ENCODE measurements around the gene ITPR1.

ITPR1 gene

DNA sequence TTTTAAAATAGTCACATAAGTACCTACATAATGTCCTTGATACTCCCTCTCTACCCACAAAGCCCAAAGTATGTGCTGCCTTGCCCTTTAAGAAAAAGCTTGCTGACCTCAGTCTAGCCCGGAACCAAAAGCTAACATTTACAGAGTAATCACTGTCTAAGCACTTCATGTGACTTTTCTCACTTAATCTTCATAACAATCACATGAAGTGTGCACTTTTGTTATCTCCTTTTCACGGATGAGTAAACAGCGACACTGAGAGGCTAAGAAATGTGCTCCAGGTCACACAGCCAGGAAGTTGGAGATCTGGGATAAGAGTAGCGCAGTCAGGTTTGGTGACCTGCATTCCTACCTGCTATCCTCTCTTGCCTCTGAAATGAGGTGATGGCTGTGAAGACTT lies 194.0 kb downstream of the ITPR1 start:
- no peak for DNase-seq (ENCODE audit: low spot score)

DNA sequence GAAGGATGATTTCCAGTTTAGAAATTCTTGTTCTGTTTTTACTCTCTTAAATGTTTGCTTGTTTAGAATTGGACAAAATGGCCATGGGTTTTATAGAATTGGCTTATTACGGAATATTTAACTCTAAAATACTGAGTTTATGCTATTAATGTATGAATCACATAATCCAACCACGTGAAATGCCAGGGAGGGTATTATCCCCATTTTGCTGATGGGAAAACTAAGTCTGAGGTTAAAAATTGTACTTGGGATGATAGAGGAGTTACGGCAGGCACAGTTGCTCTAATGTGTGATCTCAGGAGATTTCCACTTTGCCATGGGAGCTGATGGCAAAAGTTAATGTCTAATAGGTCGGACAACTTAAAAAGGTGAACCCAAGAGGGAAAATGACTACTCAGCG lies 194.4 kb downstream of the ITPR1 start:
- no peak for DNase-seq (ENCODE audit: low spot score)

DNA sequence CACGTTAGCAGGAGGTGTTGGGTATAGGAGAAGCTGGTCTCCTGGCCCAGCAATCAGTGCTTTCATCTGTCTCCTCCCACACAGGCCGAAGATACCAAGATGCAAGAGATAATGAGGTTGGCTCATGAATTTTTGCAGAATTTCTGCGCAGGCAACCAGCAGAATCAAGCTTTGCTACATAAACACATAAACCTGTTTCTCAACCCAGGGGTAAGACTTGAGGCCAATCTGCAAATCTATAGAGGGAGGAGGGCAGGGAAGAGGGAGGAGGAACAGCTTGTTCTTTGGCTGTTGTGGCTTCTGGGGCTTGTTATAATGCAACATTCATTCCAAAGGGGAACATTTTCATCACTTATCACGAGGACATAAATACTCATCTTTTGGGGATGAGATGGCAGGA lies 195.3 kb downstream of the ITPR1 start:
- no peak for DNase-seq (ENCODE audit: low spot score)

DNA sequence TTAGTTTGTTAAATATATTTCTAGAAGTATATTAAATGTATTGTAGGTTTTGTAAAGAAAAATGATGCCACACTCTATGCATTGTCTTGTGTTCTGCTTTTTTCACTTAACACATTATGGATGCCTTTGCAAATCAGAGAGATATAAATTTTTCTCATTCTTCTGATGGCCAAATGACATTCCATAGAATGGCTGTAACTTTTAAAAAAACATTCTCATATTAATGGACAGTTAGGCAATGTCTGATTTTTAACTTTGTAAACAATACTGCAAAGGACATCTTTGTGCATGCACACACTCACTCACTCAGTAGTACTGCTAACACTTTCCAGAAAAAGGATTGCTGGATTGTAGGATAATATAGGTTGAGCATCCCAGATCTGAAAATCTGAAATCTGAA lies 195.9 kb downstream of the ITPR1 start:
- DNase-seq (ENCODE audit: low spot score): no peak

DNA sequence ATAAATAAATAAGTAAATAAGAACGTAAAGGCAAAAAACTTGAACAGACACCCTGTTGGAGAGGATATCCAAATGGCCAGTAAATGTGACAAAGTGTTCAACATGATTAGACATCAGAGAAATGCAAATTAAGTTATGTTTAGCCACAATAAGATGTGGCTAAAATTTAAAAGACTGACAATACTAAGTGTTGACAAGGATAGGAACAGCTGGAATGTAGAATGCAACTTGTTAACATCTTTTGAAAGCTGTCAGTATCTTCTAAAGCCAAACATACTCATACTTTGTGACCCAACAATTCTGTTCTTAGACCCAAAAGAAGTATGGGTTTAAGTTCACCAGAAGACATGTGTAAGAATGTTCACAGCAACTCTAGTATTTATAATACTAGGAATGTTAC lies 197.1 kb downstream of the ITPR1 start:
- no peak for DNase-seq (ENCODE audit: low spot score)

DNA sequence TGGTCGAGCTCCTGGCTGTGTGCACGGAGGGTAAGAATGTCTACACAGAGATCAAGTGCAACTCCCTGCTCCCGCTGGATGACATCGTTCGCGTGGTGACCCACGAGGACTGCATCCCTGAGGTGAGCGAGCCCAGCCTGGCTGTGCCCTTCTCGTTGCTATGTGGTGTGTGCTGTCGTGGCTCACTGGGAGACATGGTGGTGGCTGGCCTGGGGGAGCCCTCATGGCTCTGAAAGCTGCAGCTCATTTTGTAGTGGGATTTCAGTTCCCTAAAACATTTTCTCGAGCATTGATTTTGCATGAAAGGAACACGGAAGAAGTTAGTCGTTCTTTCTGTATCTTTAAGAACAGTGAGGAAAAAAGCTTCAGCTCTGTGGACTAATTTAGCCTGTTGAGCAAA lies 200.5 kb downstream of the ITPR1 start:
- no peak for DNase-seq (ENCODE audit: low spot score)

DNA sequence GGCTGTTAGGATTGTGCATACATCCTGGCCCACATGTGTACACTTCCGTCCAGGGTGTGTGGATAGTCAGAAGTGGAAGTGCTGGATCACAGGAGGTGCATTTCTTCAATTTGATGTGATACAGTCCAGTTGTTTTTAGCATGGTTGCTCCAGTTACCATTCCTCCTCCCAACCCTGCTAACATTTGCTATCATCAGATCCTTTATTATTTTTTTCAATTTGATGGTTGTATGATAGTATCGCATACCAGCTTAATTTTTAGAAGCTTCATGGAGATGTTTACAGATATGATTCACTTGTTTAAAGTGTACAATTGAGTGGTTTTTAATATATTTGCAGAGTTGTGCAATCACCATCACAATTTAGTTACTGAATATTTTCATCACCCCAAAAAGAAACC lies 202.7 kb downstream of the ITPR1 start:
- DNase-seq (ENCODE audit: low spot score): no peak

DNA sequence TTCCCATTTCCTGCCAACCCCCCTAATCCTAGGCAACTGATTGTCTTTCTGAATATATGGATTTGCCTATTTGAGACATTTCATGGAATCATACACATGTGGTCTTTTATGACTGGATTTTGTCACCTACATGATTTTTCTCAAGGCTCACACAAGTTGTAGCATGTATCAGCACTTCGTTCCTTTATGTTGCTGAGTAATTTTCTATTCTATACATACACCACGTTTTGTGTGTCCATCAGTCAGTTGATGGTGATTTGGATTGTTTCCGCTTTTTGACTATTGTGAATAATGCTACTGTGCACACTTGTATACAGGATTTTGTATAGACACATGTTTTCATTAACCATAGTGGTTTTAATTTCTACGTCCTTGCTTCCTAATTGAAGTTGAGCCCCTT lies 203.1 kb downstream of the ITPR1 start:
- DNase-seq (ENCODE audit: low spot score): no peak

DNA sequence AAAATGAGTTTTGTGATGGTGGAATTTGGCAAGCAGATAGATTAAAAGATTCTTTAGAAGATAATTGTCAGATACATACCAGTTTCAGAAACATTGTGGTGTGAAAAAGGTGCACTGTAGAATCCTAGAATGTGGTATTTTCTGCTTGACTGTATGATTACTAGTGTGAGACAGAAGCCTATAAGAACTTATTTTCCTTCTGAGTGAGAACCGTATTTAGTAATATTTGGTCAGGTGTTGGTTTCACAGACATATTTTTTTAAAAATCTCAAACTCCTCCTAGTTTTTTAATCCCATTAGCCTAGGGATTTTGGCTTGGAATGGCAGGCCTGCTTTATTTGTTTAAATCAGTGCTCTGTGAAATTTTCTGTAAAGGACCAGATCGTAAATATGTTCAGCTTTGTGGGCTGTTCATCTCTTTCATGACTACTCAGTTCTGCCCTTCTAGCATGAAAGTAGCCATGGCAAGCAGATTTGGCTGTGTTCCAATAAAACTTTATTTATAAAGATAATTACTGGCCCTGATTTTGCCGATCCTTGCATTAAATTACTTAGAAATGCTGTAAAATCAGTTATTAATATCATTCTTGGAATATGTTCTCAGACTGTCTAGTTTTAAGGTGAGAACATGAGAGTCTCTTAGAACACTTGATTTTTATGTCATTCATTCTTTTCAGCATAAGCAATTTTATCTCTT lies 205.1 kb downstream of the ITPR1 start:
- no peak for DNase-seq (ENCODE audit: low spot score)

DNA sequence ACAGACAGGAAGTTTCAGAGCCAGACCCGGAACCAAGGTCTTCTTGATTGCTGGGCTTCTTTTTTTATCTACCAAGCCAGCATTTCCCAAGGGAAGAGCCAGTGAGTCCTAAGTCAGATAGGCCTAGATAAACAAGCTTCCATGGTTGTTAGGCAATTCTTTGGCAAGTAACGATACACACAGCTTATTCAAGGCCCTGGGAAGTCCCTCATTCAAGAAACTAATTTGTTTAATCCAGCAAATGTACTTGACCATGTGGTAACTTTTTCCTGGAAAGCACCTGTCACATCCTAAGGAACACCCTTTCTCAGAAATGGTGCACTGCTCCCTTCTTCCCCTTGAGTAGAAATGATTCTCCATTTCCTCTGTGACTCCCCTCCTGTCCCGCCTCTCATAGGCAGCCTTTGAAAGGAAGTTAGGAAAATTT lies 209.9 kb downstream of the ITPR1 start:
- no peak for DNase-seq (ENCODE audit: low spot score)

DNA sequence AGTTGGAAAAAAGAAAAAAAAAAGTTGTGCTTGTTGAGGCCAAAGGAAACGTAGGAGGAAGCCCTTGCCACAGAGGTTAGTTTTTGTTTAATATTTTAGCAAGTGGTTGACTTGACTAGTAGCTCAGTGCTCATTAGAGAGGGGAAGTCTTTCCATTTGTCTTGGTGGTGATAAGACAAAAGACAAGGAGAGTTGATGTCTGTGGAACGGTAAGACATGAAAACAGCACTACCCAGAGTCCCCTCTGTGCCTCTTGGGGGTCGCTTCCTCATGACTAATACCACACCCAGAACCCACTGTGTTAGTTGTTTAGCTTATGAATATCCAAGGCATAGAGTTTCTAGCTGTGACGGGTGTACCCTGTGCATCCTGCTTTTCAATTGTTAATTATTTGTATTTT lies 211.4 kb downstream of the ITPR1 start:
- no peak for DNase-seq (ENCODE audit: low spot score)

DNA sequence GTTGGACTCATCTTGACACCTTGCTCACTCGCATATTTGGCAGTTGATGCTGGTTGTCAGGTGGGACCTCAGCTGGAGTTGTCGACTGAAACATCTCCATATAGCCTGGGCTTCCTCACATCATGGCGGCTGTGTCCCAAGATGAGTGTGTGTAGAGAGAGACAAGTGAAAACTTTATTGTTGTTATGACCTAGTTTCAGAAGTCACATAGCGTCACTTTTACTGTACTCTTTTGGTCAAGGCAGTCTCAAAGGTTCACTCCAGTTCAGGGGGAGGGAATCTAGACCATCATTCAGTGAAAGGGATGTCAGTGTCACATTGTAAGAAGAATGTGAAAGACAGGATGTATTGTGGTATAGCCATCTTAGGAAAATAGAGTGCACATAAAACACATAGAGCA lies 214.2 kb downstream of the ITPR1 start:
- no peak for DNase-seq (ENCODE audit: low spot score)

DNA sequence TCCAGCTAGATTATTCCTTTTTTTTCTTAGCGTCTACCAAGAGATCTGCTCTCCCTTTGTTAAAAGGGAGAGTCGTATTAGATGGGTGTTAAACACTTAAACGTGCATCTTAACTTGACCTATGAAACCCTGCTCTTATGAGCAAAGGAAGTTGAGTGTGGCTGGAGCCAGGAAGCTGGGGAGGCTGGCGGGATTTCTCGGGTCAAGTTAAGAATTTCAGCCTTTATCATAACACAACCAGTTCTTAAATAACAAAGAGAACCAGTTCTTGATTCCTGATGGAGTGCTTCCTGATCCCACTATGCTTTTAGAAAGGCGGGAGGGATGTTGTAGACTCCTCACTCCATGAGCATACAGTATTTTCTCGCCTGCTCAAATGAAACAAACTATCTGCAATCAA lies 215.1 kb downstream of the ITPR1 start:
- no peak for DNase-seq (ENCODE audit: low spot score)

DNA sequence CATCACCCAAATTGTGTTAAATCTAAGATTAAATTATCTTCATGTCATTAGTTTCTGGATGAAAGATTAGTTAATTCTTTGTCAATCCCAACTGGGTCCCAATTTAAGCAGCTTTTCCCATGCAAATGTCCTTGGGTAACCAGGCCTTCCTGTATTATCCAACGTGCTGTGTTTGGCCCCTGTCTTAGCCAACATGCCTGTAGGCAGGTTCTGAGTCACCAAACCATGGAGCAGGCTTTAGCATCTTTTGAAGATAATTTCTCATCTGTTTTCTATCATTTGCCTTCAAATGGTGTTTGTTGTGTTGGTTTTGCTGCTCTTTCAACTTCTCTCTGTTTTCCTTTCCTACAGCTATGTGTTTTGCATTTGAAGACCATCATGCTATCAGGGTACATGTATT lies 216.2 kb downstream of the ITPR1 start:
- DNase-seq (ENCODE audit: low spot score): no peak

DNA sequence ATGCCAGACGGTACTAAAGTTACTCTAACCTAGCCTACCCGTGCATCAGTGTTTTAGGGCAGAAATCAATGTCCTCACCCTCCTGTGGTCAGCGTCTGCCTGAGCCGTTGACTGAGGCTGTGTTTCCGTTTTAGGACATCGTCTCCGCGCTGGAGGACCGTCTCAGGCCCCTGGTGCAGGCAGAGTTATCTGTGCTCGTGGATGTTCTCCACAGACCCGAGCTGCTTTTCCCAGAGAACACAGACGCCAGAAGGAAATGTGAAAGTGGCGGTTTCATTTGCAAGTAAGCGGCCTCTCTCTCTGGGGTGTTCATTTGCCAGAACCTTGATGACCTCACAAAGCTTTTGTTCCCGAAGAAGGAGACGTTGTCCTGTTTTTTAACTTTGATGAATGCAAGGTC lies 217.0 kb downstream of the ITPR1 start:
- DNase-seq (ENCODE audit: low spot score): no peak

DNA sequence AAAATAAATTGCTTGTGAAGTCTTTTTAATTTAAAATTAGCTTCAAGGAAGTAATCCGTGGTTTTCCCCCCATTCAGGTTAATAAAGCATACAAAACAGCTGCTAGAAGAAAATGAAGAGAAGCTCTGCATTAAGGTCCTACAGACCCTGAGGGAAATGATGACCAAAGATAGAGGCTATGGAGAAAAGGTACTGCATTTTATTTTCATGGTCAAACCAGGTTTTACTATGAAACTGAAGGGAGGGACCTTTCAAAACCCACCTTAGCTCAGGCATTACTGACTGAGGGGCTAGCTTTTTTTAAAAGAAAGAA lies 218.5 kb downstream of the ITPR1 start:
- no peak for DNase-seq (ENCODE audit: low spot score)

DNA sequence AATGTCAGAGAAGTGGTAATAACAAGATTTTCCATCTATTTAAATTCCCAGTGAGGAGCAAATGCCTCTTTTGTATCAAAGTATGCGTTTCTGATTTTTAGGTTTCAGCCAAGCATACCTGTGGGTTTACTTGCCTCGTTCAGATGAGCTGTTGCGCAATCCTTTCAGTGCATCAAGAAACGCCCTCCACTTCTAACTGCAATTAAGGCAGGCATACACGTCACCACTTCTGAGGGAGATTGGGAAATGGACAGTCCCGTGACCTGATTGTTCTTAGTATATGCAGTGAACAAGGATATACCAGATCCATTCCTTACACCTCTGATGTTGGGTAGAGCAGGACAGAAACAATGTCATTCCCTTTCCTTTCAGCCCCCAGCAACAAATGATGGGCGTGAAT lies 219.0 kb downstream of the ITPR1 start:
- peak; percentile 87 for DNase-seq (ENCODE audit: low spot score)

DNA sequence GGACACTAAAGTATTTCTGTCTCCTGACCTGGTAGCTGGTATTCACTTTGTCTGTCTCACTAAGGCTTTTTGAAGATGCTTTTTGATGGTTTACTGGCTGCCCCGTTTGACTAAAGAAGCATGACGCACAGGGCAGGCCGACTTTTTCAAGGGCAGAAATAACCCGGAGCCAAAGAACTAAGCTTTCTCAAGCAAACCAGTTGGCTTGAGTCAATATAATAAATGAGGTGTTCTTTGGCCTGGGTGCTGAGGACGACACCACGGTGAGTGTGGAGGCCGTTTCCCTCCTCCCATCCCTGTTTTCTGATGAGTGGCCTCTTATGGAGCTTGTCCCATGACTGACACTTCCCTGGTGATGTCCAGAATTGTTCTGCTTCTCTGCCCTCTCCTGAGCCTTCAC lies 220.9 kb downstream of the ITPR1 start:
- DNase-seq (ENCODE audit: low spot score): no peak

DNA sequence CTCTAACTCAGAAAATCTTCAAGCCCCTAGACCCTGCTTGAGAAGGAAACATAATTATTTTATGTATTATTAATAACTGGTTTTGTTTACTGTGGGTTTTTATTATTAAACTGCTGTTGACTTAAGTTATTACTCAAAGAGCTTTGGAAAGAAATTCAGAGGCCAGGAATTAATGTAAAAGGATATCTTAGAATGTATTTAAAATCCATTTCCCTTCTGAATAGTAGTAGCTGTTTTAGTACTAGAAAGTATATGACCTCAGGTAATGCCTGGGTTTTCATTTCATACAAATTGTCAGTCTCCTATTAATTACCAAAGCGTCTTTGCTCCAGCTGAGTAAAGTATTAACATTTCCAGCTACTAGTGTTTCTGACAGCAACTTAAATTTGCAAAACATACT lies 223.1 kb downstream of the ITPR1 start:
- DNase-seq (ENCODE audit: low spot score): no peak

DNA sequence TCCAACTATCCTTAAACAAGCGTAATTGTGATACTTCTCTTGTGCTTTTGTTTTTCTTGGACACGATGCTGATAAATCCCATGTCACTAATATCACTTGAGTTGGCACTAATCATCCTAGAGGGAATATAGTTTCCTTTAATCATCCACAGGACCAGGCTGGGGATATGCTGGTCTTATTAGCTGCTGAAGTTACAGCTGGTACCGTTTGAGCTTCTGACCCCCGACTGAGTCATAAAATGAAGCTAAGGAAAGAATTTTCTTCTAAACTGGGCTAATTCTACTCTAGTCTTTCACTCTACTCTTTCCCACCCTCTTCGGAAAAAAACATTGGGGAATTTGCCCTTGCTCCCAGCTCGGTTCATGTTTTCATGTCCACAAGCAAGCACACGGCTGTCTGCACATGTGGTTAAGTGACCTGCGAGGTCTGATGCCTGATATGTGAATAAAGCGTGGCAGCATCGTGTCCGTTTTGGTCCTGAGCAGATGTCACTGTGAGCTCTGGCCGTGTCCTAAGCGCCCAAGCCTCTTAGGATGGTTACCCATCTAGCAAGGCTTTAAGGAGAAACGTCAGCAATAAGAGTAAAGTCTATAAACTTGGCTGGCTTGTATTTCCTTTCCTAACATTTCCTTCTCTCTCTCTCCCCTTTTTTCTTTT lies 223.7 kb downstream of the ITPR1 start:
- DNase-seq (ENCODE audit: low spot score): no peak

DNA sequence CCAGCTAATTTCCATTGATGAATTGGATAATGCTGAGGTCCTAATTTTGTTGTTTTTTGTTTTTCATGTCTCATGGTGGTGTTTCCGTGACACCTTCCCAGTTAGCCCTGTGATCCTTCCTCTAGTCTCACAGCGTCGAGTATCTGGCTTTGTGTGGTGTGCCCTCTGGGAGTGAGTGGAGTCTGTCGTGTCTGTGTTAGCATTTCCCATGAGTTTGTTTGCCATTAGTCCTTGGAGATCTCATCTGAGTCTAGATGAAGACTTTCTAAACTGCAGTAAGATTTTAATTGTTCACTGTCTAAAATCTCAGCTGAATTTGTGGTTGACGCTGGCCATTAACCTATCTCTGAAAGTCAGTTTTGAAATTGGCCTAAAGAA lies 224.2 kb downstream of the ITPR1 start:
- no peak for DNase-seq (ENCODE audit: low spot score)

DNA sequence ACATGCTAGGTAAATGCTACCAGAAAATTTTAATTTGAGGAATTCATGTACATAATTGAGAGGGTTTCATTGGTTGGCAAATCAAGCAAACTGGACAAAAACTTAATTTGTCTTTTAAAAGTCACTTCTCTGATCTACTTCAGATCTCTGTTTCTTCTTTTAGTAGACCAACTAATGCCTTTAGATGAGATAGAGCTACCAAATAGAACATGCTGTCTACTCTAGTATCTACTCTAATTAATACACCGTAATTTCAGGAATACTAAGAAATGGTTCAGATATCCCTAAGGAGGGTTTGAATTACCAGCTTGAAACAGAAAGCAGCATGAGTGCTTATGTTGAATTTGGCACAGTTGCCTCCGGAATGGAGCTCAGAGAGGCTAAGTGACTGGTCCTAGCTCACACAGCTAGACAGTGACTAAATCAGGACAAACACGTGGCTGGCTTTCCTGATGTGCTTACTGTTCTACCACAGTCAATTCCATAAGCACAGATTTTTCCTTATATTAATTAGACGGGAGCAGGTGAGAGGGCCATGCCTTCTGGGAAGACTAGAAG lies 225.1 kb downstream of the ITPR1 start:
- no peak for DNase-seq (ENCODE audit: low spot score)

DNA sequence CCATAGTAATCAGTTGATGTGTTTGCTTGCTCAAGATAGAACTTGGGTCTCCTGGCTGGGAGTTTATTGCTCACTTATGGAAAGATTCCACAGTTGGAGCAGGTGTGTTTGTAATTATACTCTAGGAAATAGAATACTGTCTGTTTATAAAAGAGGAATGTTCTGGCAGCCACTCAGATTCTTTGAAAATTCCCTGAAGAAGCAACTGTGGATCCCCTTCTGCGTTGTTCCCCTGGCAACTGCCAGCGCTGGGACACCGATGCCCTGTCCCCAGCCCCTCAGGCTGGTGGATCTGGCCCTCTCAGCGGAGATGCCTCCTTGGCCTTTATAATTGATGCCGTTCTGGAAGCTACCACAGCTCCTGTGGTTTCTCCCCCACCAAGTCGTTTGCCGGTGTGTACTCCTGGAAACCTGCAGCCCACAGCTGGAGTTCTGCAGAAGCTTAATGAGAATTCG lies 225.9 kb downstream of the ITPR1 start:
- DNase-seq (ENCODE audit: low spot score): no peak
